SKM-1 treated with dmso at 0.1 percent for 144 hours (cell line): ENCODE results near the gene MAMDC4.
"Not testable (repeated sequence)": the region's sequence is repeated elsewhere in the genome, so short reads cannot be mapped to it uniquely, and the experiment has no call there.

Experiments used
- DNase-seq: peaks from one replicate; lab custom pipeline; 2025; ENCODE audit not compliant: unreplicated experiment; lab: John Stamatoyannopoulos, UW

Gene MAMDC4

GRCh38 chr9:136824496-136825225, 27.5 kb upstream of the MAMDC4 start:
- no peak for DNase-seq

GRCh38 chr9:136825295-136826187, 26.6 kb upstream of the MAMDC4 start:
- DNase-seq, result no peak

DNA sequence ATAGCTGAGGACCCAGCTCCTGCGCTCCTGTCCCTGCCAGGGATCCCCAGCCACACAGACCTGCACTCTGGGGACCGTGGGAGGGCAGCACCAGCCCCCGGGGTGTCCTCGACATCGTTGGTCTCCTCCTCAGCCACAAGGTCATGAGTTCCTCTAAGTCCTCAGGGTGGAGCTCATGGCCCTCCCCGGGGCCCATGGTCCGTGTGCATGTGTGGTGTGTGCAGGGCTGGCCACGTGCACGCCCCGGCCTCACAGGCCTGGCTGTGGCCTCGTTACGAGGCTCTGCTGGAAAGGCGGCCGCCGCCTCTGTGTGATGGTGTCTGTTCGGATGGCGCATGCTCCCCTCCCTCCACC, 26.0 kb upstream of the MAMDC4 start:
- no peak for DNase-seq

DNA sequence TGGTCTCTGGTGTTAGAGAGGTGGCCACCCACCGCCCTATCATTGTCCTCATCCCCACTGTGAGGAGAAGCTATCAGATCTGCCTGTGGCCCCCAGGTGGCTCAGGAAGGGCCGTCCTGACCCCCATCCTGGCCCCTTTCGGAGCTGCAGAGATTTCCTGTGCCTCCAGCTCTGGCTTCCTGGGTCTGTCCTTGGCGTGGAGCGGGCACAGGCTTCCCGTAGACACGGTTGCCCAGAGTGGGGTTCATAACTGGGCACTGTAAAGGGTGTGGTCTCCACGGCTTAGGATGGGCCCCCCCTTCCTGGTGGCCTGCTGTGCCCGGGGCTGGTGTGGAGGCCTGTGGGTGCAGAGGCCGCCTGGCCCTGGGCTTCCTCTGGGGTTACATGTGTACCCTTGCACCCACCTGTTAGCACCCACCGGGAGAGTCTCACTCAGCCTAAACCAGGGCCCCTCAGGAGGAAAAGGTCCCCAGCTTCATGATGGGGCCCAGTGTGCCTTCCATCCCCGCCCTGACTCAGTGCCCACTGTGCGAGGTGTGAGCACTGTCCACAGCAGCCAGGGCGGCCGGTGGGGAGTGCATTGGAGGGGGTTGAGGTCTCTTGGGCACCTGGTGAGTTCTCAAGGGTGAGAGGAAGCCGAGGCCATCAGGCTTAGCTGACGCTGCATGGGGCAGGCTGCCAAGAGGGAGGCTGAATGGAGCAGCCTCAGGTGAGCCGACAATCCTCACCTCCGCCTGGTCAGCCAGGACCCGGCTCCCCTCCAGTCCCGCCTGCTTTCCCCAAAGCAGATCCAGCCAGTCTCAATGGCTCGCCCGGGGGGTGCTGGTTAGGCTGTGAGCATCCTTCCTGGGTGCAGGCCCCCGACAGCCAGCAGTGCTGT, 25.2 kb upstream of the MAMDC4 start:
- DNase-seq, result no peak

DNA sequence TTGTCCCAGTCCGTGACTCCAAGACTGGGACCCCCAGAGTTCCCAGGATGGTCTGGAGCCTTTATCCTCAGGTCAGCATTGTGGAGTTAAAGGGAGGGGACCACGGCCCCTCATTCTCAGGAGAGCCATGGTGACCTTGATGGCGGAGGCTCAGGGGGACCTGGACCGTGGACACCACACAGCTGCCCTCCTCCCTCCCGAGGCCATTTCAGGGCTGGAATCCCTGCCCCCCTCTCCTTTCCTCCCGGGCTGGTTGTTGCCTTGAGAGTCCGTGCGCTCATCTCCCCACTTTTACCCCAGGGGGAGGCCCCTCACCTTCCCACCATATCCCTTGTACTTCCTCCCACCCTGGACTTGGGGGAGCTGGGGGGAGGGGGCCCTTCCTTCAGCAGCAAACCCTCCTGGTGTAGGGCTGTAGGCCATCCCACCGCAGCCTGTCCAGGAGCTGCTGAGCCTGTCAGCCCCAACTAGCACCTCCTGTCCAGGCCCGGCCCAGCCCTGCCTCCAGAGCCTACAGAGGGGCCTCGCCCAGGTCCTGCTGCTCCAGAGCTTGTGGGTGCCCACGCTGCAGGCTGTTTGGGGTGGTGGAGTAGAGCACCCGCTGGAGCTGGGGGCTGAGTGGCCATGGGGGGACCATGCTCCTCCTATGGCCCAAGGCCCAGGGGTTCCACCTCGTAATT, 24.2 kb upstream of the MAMDC4 start:
- DNase-seq, result no peak

- DNase-seq, result no peak
These were observed 23.5 kb upstream of the MAMDC4 start for GRCh38 chr9:136828474-136829140.

DNA sequence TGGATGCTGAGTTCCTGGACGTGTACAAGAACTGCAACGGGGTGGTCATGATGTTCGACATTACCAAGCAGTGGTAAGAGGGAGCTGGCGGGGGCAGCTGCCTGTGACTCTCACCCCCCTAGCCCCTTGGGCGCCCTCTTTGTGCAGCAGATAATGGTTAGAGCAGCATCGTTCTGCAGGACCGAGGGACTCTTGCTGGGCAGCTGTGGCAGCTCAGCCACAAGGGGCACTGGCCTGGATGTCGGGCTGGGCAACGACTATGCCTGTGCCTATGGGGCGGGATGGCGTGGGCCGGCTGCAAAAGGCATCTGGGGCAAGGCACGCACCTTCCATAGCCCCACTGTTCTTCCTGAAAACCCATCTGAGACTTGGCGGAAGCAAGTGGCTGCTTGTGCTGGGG, 22.7 kb upstream of the MAMDC4 start:
- DNase-seq, result no peak

DNA sequence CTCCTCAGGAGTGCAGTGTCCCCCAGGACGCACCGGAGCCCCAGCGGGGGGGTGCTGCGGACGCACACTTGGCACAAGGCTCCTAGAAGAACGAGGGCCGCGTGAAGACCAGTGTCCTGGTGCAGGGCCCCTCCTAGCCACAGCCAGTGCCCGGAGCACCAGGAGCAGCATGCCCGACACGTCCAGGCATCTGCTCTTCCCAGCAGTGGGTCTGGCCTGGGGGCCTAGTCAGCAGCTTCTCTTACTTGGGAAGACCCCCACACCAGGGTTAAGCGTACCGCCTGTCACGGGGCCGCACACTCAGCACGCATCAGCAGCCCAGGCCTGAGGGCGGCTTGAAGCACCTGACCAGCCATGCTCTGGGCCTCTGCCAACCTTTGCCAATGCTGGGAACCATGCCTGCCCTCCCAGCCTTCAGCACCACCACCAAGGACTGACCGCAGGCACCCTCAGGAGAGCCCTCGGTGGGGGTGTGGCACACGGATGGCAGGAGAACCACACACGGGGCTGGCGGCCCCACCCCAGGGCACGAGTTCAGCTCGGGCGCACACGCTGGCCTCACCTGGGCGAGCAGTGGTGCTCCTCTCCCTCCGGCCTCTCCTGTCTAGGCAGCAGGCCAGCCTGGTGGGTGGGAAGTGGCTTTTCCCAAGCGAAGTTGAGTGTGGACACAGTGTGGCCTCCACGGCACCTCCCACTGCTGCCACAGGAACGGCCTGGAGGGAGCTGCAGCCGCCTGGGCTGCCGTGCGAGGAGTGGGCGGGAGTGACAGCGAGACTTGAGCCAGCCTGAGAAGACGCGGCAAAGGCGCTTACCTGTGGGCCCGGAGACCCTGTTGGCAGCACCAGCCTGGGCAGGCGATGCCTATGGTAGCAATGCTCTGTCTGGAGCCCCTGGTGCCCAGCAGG, 21.9 kb upstream of the MAMDC4 start:
- no peak for DNase-seq

DNA sequence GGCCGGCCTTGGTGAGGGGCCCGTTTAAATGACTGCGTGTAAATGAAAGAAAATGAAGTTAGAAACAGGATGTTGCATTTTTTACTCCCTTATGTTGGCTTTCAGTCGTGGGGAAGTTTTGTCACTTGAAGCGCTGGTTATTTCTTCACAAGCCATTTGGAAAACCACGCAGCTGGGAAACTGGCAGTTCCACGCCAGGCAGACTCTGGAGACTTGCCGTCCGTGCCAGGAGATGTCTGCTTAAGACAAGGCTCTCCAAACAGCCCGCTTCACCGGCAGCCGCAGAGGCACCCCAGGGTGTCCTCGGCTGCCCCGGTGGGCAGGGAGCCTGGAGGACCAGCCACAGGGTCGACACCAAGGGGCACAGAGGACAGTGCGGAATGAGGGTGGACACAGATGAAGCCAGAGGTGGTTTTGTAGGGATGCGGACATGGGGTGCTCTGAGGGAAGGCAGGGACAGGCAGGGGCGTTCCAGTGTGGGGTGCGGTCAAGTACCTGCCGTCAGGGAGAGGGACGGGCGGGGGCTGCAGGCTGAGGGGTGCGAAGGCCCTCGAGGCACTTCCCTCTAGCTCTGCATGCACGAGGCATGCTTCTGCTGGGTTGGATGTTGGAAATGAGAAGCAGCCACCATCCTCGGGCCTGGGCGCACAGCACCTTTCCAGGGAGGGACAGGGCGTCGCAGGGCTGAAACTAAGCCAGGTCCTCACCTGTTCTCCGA, 21.0 kb upstream of the MAMDC4 start:
- no peak for DNase-seq

DNA sequence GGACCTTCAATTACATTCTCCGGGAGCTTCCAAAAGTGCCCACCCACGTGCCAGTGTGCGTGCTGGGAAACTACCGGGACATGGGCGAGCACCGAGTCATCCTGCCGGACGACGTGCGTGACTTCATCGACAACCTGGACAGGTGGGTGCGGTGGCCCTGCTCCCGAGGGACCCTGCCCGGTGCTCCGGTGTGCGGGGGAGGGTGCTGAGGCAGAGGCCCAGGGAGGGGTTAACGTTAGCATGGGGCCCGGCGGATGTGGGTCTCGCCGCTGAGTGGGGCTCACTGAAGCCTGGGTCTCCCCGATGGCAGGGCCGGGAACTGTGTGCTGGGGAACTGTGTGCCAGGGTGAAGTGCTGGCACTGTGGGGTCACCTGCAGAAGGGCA, 20.4 kb upstream of the MAMDC4 start:
- no peak for DNase-seq

- no peak for DNase-seq
These were observed 19.6 kb upstream of the MAMDC4 start for GRCh38 chr9:136832581-136832980.

GRCh38 chr9:136833381-136834048, 18.6 kb upstream of the MAMDC4 start:
- not testable (repeated sequence) for DNase-seq

GRCh38 chr9:136835162-136835931, 16.8 kb upstream of the MAMDC4 start:
- no peak for DNase-seq

DNA sequence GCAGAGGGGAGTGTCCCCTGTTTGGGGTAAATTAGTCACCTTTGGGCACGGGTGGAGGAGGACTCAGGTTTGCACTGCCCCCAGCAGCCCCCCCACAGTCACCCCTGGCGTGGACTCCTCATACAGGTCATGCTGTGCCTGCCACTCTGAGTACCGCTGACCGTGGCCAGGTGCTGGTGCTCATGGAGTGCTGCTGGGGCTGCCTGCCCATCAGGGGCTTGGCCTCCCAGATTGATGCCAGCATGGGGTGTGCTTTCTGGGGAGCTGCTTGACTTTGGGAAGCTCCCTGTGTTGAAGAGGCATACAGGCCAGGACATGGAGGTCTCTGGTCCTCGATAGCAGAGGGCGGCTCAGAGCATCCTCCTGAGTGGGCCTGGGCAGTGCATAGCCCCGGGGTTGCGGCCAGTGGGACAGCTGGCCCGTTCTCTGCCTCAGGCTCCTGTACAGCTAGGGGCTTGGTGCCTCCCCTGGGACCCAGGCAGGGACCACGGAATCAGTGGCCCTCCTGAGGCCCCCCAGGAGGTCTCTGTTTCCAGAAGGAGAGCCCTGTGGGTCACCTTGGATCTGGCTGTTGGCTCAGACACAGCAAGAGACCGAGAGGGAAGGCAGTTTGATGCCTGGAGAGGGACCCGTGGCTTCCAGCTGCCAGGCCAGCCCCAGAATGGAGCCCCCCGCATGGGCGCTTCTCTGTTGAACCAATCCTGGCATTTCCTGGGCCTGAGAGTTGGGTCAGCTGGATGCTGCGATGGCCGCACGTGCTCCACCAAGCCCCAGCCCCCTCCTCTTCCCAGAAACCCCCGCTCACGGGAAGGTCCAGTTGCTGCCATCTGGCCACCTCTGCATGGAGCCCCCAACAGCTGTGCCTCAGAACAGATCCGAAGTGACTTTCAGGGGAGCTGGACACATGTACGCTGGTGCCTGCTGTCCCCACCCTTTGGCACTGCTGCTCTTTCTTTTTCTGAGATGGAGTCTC, 15.9 kb upstream of the MAMDC4 start:
- no peak for DNase-seq

DNA sequence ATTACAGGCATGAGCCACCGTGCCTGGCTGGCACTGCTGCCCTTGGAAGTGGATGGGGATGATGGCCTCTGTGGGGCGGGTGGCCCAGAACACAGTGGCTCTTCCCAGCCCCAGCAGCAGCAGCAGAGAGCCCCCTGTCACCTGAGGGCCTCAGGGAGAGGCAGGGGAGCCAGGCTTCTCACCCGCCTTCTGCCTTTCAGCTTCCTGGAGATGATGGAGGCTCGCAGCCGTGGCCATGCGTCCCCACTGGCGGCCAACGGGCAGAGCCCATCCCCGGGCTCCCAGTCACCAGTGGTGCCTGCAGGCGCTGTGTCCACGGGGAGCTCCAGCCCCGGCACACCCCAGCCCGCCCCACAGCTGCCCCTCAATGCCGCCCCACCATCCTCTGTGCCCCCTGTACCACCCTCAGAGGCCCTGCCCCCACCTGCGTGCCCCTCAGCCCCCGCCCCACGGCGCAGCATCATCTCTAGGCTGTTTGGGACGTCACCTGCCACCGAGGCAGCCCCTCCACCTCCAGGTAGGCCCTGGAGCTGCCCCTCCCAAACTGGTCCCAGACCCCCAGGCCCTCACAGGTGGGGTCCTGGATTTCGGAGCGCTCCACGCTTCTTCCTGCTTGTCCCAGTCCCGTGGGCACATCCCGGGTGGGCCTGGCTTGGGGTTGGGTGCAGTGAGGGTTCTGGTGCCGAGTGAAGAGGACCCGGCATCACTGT, 14.8 kb upstream of the MAMDC4 start:
- DNase-seq, result no peak

DNA sequence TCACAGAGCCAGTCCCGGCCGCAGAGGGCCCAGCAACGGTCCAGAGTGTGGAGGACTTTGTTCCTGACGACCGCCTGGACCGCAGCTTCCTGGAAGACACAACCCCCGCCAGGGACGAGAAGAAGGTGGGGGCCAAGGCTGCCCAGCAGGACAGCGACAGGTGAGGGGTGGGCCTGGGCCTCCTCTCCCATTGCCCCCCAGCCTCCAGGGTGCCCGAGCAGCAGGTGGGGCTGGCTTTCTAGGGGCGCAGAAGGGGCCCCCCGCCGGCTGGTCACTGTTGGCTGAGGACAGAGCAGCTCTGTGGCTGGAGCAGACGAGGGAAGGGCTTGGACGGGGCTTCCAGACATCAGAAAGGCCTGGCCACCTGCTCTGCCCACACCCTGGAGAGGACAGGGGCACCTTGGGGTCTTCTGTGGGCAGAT, 14.3 kb upstream of the MAMDC4 start:
- DNase-seq, result not testable (repeated sequence)
